ENCODE results near the gene VNN1.

Gene VNN1

GRCh38 chr6:132634796-132635195, 79.1 kb downstream of the VNN1 start:
- TF ChIP-seq EZH2phosphoT487 (IDR thresholded peaks at IDR 0.05; ENCODE audit: borderline replicate concordance): no peak
- no peak for TF ChIP-seq CTCF (conservative IDR thresholded peaks at IDR 0.05; ENCODE audit: low read length)
- no peak overlapping the region for H2AFZ ChIP-seq (ENCODE audit: low read length)
- no peaks in the 10 kb centered on the region for H3K27me3 ChIP-seq (ENCODE audit: insufficient read depth, low read length, poor library complexity, severe bottlenecking)

GRCh38 chr6:132633362-132633761, 80.5 kb downstream of the VNN1 start:
- Histone ChIP-seq H3K36me3 (ENCODE audit: insufficient read depth, low read length) (no peaks in the 10 kb centered on the region), H3K27me3 (ENCODE audit: insufficient read depth, low read length, poor library complexity, severe bottlenecking) (no peaks in the 10 kb centered on the region), H3K9ac (ENCODE audit: low read depth, low read length, poor library complexity, severe bottlenecking) (no peak overlapping the region), H3F3A (ENCODE audit: low read depth) (no peaks in the 10 kb centered on the region), H3K9me3 (ENCODE audit: insufficient read depth, low read depth, low read length) (no peaks in the 10 kb centered on the region), H3K79me2 (ENCODE audit: insufficient read depth, low read length) (no peaks in the 10 kb centered on the region), H3K9me2 (replicated peaks; ENCODE audit: low read depth, low read length) (no peaks in the 10 kb centered on the region), H4K20me1 (ENCODE audit: insufficient read depth, low read length, poor library complexity, severe bottlenecking) (no peaks in the 10 kb centered on the region), H3K4me3 (ENCODE audit: low read length, poor library complexity, severe bottlenecking) (no peak overlapping the region), H3K4me2 (ENCODE audit: low read depth, low read length, poor library complexity, severe bottlenecking) (no peak overlapping the region), H3K4me1 (ENCODE audit: insufficient read depth, low read length, poor library complexity, severe bottlenecking) (no peaks in the 10 kb centered on the region), H2AFZ (ENCODE audit: low read length) (no peak overlapping the region)
- TF ChIP-seq CTCF (conservative IDR thresholded peaks at IDR 0.05; ENCODE audit: low read length) (no peak), EZH2phosphoT487 (IDR thresholded peaks at IDR 0.05; ENCODE audit: borderline replicate concordance) (no peak)

More at GRCh38 chr6:132634796-132635195, 79.1 kb downstream of the VNN1 start:
- H3K9me3 ChIP-seq (ENCODE audit: insufficient read depth, low read depth, low read length): no peaks in the 10 kb centered on the region
- H3K9me2 ChIP-seq (replicated peaks; ENCODE audit: low read depth, low read length): no peaks in the 10 kb centered on the region
- H3F3A ChIP-seq (ENCODE audit: low read depth): no peaks in the 10 kb centered on the region
- no peaks in the 10 kb centered on the region for H3K36me3 ChIP-seq (ENCODE audit: insufficient read depth, low read length)
- H3K9ac ChIP-seq (ENCODE audit: low read depth, low read length, poor library complexity, severe bottlenecking): no peak overlapping the region
- no peak overlapping the region for H3K4me2 ChIP-seq (ENCODE audit: low read depth, low read length, poor library complexity, severe bottlenecking)
- H3K4me1 ChIP-seq (ENCODE audit: insufficient read depth, low read length, poor library complexity, severe bottlenecking): no peaks in the 10 kb centered on the region
- no peaks in the 10 kb centered on the region for H3K79me2 ChIP-seq (ENCODE audit: insufficient read depth, low read length)
- no peak overlapping the region for H3K4me3 ChIP-seq (ENCODE audit: low read length, poor library complexity, severe bottlenecking)
- no peaks in the 10 kb centered on the region for H4K20me1 ChIP-seq (ENCODE audit: insufficient read depth, low read length, poor library complexity, severe bottlenecking)
